ENCODE results near the gene ALK.

ALK gene

DNA sequence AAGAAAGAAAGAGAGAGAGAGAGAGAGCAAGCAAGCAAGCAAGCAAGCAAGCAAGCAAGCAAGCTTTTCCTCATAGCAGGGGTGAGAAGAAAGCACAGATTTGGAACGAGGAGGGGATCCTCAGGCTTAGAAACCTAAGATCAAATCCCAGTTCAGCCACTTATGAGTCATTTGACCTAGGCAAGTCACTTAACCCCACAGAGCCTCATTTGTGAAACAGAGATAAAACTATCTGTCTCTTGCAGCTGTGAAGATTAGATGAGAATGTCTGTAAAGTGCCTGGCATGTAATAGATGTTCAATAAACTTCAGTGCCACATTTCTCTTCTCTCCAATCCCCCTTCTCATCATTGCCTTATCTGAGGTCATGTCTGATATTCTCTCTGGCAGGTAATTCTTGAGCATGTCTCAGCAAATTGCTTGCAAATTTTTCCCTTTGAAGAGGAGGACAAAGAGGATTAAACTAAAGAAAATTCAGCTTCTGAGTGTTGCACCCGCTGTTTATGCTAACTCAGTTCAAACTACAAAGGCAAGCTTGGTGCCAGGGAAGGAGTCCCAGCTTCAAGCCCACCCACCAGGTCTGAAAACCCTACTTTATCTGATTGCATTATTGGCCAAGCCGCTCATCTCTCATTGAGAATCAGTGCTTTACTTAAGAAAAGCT, 20.3 kb downstream of the ALK start:
- no peak for DNase-seq

DNA sequence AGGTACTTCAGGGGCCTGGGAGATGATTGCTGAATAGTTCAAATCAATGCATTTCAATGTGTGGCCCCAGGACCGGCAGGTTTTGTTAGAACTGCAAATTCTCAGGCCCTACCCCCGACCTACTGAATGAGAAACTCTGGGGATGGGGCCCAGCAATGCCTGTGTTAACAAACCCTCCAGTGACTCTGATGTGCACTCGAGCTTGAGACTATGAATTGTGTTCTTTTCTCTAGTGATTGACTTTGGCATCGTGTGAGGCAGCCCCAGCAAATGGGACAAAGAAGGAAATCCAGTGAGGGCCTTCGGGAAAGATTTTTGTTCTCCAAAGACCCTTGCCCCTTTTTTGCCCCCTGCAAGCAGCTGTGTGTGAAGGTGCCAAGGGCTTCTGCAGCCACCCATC, 22.4 kb downstream of the ALK start:
- DNase-seq, result no peak

DNA sequence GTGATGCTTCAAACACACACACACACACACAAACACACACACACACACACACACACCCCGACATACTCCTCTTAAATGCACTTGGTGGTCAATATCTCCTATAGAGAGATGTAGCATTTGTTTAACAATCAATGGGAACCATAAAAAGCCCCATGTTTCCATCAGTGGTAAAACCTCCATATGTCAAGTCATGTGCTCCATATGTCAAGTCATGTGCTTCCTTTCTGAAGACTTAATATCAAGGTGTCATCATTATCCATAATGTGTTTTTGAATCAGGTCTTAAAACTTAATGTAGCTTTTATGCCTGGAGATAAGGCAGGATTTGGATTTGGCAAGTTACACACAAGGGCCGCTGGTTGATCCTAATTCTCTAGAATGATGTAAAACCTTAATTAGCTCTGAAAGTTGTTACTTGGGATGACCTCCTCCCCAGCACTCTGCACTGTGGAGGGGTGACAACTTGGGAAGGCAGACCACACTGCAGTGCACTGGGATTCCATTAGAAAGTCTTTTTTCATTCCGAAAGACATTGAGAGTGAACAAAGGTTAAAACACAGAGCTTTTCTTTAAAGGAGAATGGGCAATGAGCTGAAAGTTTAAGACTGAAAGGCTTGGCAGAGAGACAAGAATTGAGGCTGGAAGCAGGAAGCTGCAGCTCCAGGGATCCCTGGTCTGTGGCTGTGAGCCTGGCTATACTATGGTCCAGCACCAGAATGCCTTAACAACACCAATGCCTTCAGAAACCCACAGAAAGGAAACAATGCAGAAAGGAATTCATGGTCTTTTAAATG, 26.4 kb downstream of the ALK start:
- DNase-seq, result no peak

DNA sequence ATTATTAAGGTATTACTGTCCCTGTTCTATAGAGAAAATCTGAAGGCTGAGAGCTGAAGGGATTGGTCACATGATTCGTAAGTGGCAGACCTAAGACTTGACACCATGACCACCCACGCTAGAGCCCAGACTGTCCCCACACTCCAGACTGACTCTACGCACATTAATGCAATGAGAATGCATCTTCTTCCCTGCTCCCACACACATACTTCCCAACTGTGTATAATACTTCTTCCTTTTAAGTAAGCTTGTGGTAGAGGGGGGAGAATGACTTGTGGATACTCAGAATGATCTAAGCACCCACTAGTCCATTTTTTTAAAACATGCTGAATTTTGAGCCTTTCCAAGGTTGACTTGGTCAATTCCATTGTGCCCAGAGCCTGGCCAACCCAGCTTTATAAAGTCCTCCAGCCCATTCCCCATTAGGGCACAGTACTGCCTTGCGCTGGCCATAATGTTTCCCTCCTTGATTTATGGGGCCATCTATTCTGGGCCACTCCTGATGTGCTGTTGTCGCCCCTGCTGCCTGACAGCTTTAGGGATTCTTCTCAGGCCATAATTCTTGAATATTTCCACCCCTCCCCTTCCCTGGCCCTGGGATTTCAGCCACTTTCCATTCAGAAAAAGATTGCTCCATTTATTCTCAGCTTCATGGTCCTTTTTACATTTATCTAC, 28.7 kb downstream of the ALK start:
- no peak for DNase-seq

DNA sequence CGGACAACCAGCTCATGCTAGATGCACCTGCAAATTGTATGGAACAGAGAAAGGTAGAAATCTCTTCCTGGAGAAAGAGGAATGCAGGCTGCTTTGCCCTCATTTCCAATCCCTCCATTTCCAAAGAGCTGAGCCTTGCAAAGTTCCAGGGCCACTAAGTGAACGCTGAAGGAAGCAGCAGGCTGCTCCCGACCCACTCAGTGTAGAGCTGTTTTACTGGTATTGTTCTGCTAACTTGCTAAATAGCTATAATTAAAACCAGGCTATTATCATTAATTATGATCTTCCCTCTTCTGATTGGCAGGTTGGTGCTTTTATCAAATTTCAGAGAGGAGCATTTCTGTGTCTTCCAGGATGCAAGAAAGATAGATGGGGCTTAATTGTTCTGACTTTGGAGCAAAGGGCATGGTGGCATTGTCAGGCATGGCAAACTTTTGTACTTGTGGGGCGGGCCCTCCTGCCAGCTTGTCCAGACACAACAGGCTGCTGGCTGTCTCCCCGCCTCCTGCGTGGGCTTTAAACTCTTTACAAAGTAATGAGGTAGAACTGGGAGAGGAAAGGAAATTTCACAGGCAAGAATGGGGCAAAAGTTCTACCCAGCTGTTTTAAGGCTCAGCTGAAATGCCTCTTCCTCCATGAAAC, 40.2 kb downstream of the ALK start:
- no peak for DNase-seq

DNA sequence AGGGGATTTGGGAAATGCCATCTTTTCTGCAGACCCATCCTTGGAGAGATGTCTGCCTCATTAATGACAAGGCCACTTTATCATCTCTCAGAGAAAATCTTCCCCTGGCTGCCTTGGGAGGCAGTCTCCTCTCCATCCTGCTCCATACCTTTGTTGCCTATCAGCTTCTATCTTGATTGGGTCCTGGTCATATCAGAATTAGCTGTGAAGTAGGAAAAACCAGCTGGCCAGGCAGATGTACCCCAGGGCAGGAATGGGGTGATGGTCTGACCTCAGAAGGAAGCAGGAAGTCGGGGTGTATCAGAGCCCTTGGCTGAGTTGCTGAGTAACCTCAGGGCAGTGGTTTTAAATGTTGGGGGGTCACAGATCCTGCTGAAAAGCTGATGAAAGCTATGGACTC, 41.3 kb downstream of the ALK start:
- no peak for DNase-seq

DNA sequence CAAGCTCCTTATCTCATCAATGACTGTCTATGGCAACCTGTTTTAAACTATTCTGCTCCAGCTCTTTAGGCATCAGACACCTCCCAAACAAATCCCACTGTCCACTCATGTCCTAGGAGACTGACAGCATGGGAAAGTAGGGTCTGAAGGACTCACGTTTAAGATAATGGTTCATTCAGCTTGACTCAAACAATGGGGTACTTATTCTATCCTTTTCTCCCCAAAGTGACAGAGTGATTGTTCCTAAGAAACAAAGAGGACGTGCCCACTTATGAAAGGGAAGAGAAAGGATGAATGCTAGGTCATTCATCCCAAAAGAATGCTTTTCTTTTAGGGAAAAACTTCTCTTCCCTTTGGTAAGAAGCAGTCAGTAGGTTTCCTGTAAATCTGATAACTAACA, 41.9 kb downstream of the ALK start:
- DNase-seq, result no peak

DNA sequence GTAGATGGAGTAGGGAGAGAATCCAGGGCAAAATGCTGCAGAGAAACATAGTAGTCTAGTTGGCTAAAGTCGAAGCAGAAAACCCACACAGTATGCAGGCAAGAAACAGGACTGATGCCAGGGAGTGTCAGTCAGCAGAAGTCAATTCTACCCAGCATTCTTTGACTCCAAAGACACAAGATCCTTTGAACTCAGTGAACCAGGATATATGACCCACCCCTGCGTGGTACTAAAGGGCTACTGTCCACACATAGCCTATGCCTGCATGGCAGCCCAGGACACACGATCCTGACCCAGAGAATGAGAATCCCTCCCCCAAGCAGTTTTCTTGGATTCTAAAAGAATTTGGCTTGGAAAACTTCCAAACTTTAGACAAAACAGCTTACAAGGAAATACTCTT, 42.5 kb downstream of the ALK start:
- DNase-seq, result no peak

DNA sequence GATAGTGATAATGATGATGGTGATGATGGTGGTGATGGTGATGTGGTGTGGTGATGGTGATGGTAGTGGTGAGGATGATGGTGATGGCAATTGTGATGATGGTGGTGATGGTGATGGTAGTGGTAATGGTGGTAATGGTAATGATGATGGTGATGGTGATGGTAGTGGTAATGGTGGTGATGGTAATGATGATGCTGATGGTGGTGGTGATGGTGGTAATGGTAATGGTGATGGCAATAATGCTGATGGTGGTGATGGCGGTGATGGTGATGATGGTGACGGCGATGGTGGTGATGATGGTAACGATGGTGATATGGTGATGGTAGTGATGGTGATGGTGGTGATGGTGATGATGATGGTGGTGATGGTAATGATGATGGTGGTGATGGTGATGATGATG, 45.0 kb downstream of the ALK start:
- no peak for DNase-seq

DNA sequence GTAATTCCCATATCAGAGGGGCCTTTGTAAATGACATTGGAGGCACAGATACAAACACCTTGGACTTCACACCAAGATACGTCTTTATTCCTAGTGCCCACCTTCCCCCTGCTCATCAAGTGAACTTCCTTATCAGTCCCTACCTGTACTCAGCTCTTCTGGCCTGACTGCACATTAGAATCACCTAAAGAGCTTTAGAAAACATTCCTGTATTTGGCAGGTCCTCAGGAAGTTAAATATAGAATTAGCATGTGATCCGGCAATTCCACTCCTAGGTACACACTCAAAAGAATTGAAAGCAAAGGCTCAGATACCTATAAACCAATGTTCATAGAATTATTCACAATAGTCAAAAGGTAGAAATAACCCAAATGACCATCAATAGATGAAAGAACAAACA, 46.6 kb downstream of the ALK start:
- no peak for DNase-seq

DNA sequence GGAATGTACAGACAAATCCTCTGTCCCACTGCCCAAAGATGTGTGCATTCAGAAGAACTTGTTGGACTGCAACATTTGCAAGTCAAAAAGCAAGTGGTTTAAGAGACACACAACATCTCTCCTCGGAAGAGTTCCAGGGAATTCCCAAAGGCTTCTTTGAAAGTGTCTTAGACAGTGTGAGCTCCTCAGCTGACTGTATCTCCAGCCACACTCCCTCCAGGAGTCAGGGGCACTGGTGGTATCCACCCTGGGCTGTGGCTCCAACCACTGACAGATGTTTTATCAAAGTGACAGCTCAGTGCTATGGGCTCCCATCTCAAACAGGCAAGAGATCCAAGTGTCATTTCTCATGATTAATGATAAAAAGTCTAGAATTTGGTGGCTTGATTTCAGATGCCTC, 48.5 kb downstream of the ALK start:
- no peak for DNase-seq

DNA sequence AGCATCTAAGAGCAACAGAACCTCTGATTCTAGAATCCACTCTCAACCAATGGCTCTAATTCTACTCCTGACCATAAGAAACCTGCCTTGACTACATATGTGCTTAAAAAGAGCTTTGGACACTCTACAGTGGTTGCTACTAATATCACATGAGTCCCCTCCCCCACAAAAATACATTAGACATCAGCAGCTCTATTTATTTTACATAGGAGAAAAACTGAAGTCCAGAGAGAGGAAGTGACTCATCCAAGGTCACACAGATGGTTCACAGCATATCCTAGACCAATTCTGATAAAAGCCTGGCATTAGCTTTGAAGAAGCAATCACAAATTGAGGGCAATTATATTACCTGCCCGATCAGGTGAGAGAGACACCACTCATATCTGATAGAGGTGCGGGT, 49.8 kb downstream of the ALK start:
- no peak for DNase-seq

DNA sequence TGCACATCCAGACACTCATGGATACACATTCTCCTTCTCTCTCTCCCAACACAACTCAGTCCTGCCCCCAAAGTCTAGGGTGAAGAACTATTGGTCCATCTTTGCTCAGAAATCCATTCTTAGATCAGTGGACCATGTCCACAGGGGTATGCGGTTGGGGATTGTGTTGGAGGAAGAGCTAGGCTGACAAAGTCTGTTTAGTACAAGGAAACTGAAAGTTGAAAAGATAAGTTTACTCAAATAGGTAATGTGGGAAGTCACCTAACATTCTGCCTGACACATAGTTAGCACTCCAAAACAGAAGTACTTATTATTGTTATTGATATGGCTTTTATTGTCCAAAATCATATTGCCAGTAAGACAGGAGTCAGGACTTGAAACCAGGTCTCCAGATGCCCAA, 55.9 kb downstream of the ALK start:
- DNase-seq, result no peak

DNA sequence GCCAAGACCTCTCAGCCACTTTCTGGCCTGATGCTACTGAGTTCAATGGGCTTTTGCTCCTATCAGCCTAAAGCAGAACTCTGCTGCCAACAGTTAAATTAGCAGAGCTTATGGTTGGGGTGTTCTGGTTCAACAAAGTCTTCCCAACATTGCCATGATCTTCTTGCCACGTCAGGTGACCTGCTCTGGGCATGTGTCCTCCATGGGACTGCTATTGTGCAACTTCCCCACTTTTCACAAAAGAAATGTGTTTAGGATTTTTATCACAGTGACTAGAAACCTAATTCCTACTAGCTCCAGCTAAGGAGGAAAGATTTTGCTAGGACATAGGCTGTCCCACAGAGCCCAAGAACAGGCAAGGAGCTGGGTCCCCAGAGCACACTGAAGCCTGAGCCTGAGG, 56.4 kb downstream of the ALK start:
- no peak for DNase-seq

DNA sequence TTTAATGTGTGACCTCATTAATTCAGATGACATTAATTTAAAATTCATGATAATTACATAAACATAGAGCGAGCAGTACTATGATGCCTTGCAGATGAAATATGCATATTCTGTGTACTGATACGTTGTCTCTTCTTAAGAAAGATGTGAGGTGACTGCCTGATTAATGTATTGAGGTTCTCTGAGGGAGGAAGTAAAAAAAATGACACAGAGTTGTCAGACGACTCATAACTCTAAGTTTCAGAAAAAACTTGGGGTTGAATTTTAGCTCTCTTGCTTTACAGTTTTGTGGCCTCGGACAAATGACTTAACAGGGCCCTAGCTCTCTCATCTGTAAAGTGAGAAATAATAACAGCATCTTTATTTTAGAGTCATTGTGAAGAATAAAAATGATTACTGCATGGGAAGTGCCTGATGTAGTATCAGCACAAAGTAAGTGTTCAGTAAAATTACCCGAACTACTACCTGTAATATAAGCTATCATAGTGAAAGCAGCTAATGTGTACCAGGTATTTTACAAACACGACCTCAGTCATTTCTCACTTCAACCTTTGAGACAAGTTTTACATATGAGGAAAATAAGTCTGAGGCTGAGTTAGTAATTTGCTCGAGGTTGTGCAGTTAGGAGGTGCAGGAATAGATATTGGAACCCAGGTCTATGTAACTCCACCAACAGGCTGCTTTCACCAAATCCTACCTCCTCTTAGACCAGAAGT, 65.3 kb downstream of the ALK start:
- DNase-seq, result no peak

DNA sequence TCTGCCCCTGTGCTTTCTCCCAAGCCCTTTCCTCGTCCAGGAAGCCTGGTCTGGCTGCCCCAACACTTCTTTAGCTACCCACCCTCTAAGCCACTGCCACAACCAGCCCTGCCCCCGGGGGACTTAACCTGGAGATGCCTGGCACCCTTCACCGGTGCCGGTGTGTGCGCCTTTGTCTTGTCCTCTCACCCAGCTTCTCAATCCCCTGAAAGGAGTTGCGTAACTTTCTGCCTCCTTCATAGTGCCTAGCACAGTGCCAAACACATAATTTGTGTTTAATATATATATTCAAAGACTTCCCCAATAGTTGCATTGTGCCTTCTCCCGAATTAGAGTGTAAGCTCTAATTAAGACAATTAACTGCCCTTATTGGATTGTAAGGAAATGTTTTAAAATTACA, 70.6 kb downstream of the ALK start:
- DNase-seq, result no peak

DNA sequence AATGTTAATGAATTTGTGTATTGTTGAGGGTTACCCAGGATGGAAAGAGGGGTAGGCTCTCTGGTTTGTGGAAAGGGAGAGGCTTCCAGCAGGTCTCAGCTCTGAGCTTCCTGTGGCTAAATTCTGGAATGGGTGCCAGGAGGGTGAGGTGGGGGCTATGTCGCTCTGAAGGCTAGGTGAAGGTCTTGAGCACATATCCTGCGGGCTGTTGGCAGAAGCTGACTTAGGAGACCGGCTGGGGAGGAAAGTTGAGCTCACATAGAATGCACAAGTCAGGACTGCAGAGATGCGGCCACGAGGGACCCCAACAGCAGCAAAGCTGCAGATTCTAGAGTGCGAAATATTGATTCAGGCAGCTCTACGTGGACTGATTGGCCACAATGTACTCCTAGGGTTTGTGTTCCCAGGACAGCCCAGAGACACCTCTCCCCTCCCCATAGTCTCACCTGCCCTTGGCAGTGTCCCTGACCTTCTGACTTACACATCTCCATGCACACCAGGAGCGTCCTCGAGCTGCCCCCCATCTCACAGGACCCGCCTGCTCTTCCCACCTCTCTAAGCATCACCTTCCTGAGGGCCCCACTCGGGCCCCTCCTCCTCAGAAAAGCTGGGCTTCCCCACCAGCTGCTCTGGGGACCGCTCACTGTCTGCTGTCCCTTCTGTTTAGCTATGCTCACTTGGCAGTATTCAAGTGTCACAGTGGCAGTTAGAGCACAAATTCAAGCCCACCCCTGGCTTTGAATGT, 72.6 kb downstream of the ALK start:
- DNase-seq, result no peak

DNA sequence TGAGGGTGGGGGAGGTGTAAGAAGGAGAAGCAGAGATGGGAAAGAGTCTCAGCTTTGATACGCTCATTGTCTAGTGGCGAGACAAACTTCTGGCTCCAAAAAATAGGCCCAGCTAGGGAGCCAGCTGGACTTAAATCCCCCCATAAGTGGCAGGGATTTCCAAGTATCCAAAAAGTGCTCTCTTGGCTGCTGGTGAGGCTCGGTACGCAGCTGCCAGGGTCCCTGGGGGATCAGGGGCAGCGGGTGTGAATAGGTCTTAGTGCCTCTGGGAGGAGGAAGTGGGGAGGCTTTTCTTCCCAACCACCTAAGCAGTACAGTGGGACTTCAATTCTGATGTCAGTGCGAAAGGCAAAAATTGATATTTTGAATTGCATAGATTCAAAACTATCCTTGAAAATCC, 73.5 kb downstream of the ALK start:
- DNase-seq, result no peak

DNA sequence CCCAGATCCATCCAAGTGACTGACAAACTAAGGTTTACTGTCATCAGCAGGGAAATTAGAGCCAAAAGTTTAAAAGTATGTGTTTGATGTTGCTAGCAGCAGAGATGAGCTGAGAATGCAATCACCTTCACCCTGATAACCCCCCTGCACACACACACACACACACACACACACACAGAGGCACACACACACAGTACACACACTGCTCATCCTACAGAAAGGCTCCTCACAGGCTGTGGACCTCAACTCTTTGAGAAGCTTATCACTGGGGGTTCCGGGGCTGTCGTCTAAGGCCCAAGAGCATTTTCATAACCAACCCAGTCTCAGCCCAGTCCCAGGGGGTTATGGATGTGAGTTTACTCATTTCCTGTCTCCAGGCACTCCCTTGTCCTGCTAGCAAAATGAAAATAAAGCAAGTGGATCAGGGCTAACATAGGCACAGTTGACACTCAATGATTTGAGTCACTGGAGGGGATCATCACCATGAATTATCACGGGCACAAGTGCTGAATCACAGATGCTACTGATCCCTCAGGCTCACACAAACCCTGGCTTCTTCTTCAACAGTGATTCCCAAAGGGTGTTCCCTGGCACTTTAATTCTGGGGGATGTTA, 76.6 kb downstream of the ALK start:
- DNase-seq, result no peak

DNA sequence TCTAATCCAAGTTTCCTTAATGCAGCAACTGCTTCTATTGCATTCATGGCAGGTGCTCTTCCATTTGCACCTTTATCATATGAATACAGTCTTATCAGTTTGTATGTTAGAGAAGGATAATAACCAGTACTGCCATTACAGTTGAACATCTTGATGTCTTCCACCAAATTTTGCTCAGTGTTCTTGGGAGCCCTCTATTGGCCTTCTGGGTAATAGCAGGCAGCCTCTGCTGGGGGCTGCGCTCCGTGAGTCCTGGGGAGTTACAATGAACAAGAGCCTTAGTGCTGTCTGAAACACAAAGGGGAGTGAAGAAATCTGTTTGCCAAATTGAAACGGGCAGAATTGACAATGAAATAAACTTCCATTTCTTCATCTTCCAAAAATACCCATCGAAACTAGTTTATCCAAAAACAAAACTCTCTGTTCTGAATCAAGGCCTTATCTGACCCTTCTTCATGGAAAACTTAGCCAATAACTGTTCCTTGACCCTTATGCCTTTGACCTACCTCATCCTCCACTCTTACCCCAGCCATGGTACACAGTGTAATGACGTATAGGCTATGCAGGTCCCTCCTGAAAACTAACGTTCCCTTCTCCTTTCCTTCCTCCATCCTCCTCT, 79.9 kb downstream of the ALK start:
- DNase-seq, result no peak

DNA sequence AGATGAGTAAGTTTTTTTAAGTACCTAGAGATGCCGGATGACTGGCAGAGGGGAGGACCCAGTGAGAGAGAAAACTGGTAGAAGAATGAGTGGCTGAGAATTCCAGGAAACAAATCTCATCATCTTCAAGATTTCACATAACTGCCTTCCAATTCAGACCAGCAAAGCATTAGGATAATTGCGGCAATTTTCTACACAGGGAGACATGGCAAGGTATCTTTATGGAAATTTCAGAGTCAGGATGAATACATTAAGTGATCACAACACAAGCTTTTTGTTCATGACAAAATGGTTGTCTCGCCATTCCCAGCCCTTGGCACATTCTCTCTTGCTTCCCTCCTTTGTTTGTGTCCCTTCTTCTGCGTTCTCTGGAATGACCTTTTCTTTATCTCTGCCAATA, 82.1 kb downstream of the ALK start:
- no peak for DNase-seq

DNA sequence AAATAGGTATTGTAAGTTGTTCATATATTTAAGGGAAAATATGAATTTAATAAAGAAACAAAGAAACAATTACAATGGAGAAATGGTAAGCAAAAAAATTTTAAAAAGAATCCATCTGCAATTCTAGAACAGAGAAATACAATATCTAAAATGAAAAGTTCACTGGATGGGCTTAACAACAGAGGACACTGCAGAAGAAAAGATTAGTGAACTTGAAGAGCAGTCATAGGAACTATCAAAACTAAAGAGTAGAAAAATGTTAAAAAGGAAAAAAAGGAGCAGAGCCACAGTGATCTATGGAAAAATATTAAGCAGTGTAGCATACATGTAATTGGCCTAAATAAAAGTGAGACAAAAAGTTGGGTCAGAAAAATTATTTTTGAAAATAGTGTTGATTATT, 83.5 kb downstream of the ALK start:
- DNase-seq, result no peak

Data from COR-L47 (cell line).